ENCODE data around the gene ISOC2.
"Not testable (repeated sequence)": the region's sequence is repeated elsewhere in the genome, so short reads cannot be mapped to it uniquely, and the experiment has no call there.

The ISOC2 gene

GRCh38 chr19:55440411-55441105, 20.9 kb downstream of the ISOC2 start:
- no peak for DNase-seq (ENCODE audit: low read depth in 2 of 2)

GRCh38 chr19:55439052-55439451, 22.4 kb downstream of the ISOC2 start:
- DNase-seq (ENCODE audit: low read depth in 2 of 2): no peak

GRCh38 chr19:55437410-55437809, 24.0 kb downstream of the ISOC2 start:
- no peak for DNase-seq (ENCODE audit: low read depth in 2 of 2)

- DNase-seq (ENCODE audit: low read depth in 2 of 2): no peak
Measured at GRCh38 chr19:55436847-55437246, 24.6 kb downstream of the ISOC2 start.

DNA sequence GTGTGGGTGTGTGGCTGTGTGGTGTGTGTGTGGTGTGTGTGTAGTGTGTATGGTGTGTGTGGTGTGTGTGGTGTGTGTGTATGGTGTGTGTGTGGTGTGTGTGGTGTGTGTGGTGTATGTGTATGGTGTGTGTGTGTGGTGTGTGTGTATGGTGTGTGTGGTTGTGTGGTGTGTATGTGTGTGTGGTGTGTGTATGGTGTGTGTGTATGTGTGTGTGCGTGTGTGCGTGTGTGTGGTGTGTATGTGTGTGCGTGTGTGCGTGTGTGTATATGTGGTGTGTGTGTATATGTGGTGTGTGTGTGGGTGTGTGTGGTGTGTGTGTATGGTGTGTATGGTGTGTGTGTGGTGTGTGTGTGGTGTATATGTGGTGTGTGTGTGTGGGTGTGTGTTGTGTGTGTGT, 26.4 kb downstream of the ISOC2 start:
- no peak for DNase-seq (ENCODE audit: low read depth in 2 of 2)

DNA sequence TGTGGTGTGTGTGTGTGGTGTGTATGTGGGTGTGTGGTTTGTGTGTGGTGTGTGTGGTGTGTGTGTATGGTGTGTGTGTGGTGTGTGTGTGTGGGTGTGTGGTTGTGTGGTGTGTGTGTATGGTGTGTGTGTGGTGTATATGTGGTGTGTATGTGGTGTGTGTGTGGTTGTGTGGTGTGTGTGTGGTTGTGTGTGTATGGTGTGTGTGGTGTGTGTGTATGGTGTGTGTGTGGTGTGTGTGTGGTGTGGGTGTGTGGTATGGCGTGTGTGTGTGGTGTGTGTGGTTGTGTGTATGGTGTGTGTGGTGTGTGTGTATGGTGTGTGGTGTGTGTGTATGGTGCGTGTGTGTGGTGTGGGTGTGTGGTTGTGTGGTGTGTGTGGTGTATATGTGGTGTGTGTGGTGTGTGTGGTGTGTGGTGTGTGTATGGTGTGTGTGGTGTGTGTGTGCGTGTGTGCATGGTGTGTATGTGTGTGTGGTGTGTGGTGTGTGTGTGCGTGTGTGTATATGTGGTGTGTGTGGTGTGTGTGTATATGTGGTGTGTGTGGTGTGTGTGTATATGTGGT, 27.0 kb downstream of the ISOC2 start:
- DNase-seq (ENCODE audit: low read depth in 2 of 2): no peak

DNA sequence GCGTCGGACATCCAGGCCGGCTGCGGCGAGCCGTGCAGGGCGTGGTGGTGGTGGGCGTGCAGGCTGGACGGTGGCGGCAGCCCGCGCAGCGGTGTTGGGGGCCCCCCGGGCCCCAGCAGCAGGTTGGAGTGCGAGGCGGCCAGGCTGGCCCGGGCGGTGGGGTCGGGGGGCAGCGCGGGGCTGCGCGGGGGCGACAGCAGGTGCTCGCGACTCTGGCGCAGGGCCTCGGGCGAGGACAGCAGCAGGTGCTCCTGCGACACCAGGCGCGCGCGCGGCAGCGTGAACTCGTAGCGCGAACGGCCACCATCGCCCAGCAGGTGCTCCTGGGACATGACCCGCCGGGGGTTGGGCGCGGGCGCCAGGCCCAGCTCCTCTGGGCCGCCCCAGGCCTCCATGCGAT, 28.1 kb downstream of the ISOC2 start:
- DNase-seq (ENCODE audit: low read depth in 2 of 2): no peak

- no peak for DNase-seq (ENCODE audit: low read depth in 2 of 2)
Measured at GRCh38 chr19:55432241-55432959, 29.0 kb downstream of the ISOC2 start.

DNA sequence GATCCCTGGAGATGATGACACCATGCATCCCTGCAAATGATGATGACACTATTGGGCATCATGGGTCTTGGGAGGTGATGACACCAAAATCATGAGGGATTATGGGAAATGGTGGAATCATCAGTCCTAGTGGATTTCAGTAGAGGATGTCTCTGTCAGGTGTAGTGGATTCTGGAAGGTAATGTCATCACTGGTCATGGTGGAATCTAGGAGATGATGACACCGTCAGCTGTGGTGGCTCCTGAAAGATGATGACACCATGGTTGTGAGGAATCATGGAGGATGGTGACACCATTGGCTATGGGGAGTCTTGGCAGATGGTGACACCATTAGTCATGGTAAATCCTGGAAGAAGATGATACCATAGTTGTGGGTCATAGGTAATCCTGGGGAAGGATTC, 30.3 kb downstream of the ISOC2 start:
- DNase-seq (ENCODE audit: low read depth in 2 of 2): no peak

DNA sequence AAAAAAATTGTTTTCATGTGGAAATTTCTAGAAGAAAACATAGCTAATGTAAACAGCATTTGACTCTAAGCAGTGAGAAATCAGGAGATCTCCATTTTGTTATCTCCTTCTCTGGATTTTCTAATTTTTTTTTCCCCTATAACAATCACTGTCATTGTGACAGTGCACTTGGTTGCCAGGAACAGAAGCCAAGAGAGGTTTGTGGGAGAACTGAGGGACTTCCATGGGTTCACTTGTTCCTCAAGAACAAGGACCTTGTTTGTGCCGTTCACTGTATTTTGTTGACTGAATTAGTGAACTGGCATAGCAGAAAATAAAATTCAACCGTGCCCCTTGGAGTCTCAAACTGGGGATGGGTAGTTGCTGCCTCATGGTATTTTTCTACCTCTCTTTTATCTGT, 35.4 kb downstream of the ISOC2 start:
- no peak for DNase-seq (ENCODE audit: low read depth in 2 of 2)

DNA sequence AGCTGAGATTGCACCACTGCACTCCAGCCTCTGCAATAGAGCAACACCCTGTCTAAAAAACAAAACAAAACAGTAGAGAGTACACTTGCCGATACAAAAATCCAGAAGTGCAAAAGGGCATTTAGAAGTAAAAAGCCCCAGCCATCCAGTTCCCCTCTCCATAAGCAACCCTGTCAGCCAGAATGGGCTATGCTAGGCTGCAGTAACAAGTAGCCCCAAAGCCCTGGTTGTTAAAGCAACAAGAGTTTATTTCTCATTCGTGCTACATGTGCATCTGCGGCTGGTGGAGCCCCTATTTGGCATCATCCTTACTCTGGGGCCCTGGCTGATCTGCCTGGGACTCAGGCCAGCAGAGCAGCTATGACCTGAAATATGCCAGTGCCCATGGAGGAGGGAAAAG, 36.9 kb downstream of the ISOC2 start:
- DNase-seq (ENCODE audit: low read depth in 2 of 2): no peak

- DNase-seq (ENCODE audit: low read depth in 2 of 2): no peak
Measured at GRCh38 chr19:55423225-55424005, 38.0 kb downstream of the ISOC2 start.

- DNase-seq (ENCODE audit: low read depth in 2 of 2): not testable (repeated sequence)
Measured at GRCh38 chr19:55421281-55421680, 40.2 kb downstream of the ISOC2 start.

DNA sequence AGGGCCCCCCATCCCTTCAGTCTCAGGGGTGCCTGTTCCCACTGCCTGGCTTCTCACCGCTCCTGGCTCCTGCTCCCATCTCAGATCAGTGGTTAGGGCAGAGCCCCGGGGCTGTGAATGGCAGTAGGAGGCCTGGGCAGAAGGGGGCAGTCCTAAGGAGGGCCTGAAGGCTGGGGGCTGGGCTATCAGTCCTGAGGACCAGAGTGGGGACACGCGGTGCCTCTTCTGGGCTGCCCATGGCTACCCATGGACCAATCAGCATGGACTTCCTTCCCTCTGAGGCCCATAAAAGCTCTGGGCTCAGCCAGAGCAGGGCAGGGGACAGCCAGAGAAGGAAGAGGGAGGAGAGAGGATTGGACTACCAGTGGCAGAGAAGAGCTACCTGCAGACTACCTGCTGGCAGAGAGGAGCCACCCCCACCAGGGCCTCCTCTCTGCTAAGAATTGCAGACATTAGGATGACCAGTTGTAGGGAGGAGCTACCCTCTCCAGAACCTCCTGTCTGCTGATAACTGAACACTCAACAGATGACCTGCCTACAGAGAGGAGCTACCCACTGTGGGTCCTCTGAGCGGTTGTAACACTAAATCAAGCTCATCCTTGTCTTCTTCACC, 41.7 kb downstream of the ISOC2 start:
- no peak for DNase-seq (ENCODE audit: low read depth in 2 of 2)

DNA sequence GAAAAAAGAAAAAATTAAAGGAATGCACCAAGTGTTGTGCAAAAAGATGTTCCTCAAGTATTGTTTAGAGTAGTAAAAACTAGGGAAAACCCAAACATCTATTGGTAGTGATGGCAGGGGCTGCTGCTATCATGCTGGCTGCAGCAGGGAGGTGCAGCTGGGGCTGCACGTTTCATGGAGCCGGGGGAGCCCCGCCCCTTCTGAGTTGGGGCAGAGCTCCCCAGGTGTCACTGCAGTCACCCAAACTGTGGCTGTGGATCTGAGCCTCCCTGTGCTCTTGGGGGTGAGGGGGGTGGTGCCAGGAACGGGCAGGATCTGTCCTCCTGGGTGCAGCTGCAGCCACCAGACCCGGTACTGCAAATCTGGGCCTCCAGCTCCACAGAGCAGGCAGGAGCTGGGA, 42.3 kb downstream of the ISOC2 start:
- no peak for DNase-seq (ENCODE audit: low read depth in 2 of 2)

DNA sequence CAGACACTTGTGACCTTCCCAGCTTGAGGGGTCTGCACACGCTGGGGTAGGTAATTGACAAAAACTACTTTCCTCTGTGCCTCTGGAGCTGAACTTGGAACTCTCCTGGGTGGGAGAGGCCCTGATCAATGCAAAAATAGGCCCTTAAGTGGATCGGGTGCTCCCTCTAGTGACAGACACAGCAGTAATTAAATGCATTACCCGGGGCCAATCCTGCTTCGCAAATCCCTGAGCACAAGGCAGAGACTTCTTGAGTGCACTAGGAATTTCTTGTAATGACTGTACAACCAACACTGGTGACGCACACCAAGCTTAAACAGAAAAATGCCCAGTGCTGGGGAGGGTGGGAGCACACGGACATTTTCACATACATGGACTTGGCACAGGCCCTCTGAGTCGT, 43.3 kb downstream of the ISOC2 start:
- no peak for DNase-seq (ENCODE audit: low read depth in 2 of 2)

DNA sequence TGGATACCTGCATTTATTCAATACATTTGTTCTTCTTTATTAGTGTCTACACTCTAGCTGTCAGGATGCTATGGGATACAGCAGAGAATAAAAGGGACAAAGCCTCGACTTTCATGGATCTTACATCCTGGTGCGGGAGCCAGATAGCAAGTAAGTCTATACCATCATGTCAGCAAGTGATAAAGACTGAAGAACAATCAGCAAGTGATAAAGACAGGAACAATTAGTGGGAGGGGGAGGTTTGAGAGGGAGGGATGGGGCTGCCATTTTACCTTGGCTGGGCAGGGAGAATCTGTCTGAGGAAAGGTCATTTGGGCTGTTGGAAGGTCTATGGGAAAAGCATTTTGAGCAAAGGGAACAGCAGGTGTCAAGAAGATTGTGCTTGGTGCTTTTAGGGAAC, 51.3 kb downstream of the ISOC2 start:
- no peak for DNase-seq (ENCODE audit: low read depth in 2 of 2)

DNA sequence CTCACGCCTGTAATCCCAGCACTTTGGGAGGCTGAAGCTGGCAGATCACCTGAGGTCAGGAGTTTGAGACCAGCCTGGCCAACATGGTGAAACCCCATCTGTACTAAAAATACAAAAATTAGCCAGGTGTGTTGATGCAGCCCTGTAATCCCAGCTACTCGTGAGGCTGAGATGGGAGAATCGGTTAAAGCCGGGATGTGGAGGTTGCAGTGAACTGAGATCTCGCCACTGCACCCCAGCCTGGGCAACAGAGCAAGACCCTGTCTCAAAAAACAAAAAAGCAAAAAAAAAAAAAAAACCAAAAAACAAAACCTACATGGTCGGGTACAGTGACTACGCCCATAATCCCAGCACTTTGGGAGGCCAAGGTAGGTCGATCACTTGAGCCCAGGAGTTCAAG, 52.3 kb downstream of the ISOC2 start:
- DNase-seq (ENCODE audit: low read depth in 2 of 2): not testable (repeated sequence)

DNA sequence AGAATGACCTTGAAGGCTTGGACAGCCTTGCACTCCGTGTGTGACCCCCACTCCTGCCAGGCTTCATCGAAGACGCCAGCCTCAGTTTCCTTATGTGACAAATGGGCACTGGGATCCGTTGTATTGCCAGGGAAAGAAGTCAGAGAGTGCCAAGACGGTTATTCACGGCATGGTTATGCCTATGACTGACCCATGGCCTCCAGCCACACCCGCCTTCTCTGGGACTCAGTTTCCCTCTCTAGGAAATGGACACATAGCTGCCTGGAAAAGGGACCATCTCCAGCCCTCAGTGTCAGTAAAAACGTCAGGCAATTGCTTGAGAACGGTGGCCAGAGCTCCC, 52.9 kb downstream of the ISOC2 start:
- no peak for DNase-seq (ENCODE audit: low read depth in 2 of 2)

DNA sequence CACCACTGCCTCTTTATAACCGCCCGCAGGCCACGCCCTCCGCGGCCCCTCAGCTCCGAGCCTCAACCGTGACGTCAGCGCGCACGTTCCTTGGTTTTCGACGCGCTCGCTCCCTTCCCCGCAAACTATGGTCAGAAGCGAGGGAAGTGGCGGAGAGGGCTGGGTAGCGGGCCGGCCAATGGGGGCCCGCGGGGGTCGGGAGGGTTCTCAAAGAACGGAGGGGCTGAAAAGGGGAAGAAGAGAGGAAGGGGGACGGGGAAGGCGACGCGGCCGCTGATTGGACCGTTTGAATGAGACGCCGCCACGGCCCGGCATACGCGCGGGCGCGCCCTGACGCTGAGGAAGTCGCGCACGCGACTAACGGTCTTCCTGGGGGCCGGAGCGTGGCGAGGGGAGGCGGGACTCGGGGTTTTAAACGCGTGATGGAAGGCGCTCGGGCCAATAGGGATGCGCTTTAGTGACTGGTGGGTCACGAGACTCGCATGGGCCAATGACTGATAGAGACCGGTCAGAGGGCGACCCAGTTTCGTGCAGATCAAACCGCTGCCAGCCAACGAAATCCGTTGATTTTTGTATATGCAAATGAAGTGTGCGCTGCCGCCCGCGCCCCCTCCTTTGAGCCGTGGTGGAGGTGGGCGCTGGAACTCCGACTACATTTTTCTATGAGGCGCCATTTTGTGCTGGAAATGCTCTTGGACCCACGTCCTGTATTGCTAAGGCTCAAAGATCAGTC, 53.5 kb downstream of the ISOC2 start:
- peak; percentile 94 to 95 for DNase-seq (ENCODE audit: low read depth in 2 of 2)

DNA sequence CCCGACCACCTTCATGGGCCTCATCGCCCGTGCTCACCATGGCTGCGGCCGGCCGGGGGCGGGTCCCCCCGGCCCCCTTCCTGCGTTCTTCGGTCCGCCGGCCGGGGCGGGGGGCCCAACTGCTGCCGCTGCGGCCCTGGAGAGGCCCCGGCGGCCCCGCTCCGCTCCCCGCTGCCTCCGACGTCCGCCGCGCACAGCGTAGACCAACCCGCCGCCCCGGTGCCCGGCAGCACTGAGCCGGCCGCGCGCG, 54.0 kb downstream of the ISOC2 start, which contains the start of gene UBE2S:
TSS of gene UBE2S (minus strand) at position 239 of the 250 bp plus-strand sequence. CDS start at position 40, 199 bp downstream.
- DNase-seq (ENCODE audit: low read depth in 2 of 2): not testable (repeated sequence)

Measured in stimulated activated CD4-positive, alpha-beta T cell treated with anti-CD3 and anti-CD28 coated beads, Interleukin-15, amount 100 ng/mL, for 48 hours (primary cell).